HL-60 (cell line): ENCODE measurements around the gene SNX9.

ENCODE experiments used
- DNase-seq, 2 experiments: peaks; one replicate each; pipeline ENCODE4 v3.0.0-alpha.2; 2010 to 2020; ENCODE audit warnings: low read depth in 1 of 2, low spot score in 1 of 2
- H3K27ac ChIP-seq: fragments of 250-450 bp; sonication (Bioruptor Pico); replicated peaks from 2 replicates; pipeline ENCODE4 v1.5.1; 2020; ENCODE audit warnings: mild to moderate bottlenecking, moderate library complexity
- H3K27me3 ChIP-seq: fragments of 250-450 bp; sonication (Bioruptor Pico); 2 replicates; pipeline ENCODE4 v1.5.1; 2021; ENCODE audit warnings: mild to moderate bottlenecking, moderate library complexity; ENCODE audit not compliant: insufficient read depth, poor library complexity, severe bottlenecking
- H3K4me3 ChIP-seq: replicated peaks from 2 replicates; pipeline ENCODE4 v1.5.1; 2011; ENCODE audit warnings: mild to moderate bottlenecking, control low read depth, low read length; ENCODE audit not compliant: insufficient read depth
- CTCF ChIP-seq: IDR thresholded peaks from one replicate; pipeline ENCODE4 v1.5.1; 2011; ENCODE audit warnings: low read length, control low read depth, inconsistent platforms; ENCODE audit not compliant: insufficient read depth
- GABPA ChIP-seq: IDR thresholded peaks from 2 replicates; pipeline ENCODE4 v1.6.1; 2012; ENCODE audit warnings: low read depth
- POLR2AphosphoS5 ChIP-seq: IDR thresholded peaks from 2 replicates; pipeline ENCODE4 v1.6.1; 2012; ENCODE audit warnings: low read depth
- REST ChIP-seq: IDR thresholded peaks from 2 replicates; pipeline ENCODE4 v1.6.1; 2012; ENCODE audit warnings: low read depth; ENCODE audit not compliant: insufficient replicate concordance
- SPI1 ChIP-seq: IDR thresholded peaks from 2 replicates; pipeline ENCODE4 v1.6.1; 2012; ENCODE audit warnings: low read depth, mild to moderate bottlenecking, borderline replicate concordance

The SNX9 gene

DNA sequence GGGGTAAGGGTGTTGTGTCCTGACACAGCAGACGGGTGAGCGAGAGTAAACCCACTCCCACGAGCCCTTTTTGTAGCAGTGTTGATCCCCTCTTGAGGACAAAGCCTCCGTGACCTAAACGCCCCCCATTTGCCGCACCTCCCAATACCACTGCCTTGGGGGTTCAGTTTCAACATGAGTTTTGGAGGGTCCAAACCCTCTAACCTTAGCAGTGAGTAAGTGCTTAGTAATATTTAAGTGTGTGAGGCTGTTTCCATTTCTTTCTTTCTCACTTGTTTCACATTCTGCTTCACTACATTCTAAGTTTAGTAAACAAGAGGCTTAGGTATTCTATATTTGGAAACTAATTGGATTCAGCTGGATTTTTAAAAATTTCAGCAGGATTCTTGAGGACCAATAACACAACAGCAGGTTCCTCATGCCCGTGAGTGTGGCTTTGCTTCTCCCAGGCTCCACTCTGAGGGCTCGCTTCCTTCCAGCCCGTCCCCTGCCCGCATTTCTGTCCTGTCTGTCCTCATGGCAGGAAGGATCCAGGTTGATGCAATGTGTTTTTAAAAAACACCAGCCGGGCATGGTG lies 41.2 kb downstream of the SNX9 start:
- H3K27me3 ChIP-seq, result no peaks in the 10 kb centered on the region
- H3K4me3 ChIP-seq, result no peak overlapping the region
- H3K27ac ChIP-seq, result no peak overlapping the region
- DNase-seq, result no peak
- no peak for TF ChIP-seq POLR2AphosphoS5
- no peak for TF ChIP-seq REST
- TF ChIP-seq CTCF, result no peak
- TF ChIP-seq GABPA, result no peak
- no peak for TF ChIP-seq SPI1

DNA sequence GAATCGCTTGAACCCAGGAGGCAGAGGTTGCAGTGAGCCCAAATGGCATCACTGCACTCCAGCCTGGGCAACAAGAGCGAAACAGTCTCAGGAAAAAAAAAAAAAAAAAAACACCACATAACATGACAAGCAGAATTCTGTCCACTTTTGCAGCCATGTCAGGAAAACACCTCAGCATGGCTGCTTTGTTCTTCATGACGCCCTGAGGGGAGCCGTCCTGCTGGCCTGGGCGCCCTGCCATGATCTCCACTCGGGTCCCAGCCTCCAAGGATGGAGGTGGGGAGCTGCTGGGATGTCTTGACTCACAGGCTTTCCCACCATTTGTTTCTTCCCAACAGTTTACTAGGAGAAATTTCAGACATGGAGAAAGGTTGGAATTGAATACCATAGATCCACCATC lies 42.2 kb downstream of the SNX9 start:
- no peak overlapping the region for H3K4me3 ChIP-seq
- DNase-seq, result no peak
- H3K27me3 ChIP-seq, result no peaks in the 10 kb centered on the region
- TF ChIP-seq CTCF (no peak), POLR2AphosphoS5 (no peak), REST (no peak), GABPA (no peak), SPI1 (no peak)
- no peak overlapping the region for H3K27ac ChIP-seq

- DNase-seq, result no peak
- H3K27me3 ChIP-seq, result no peaks in the 10 kb centered on the region
- TF ChIP-seq POLR2AphosphoS5, result no peak
- TF ChIP-seq SPI1, result no peak
- no peak for TF ChIP-seq CTCF
- TF ChIP-seq GABPA, result no peak
- TF ChIP-seq REST, result no peak
- no peak overlapping the region for H3K27ac ChIP-seq
- no peak overlapping the region for H3K4me3 ChIP-seq
Observed at GRCh38 chr6:157867155-157867559, 44.1 kb downstream of the SNX9 start.
